Smooth muscle cell (in vitro differentiated cells): ENCODE results near the gene CAPN12. TPM values are rescaled to one million over a fixed set of nuclear protein-coding genes. Genes with fewer than 3 reads are reported as not detected.

Experiments
- DNase-seq: peaks from one replicate; lab custom pipeline; 2025; ENCODE audit not compliant: unreplicated experiment; lab: John Stamatoyannopoulos, UW
- H2AFZ ChIP-seq: fragments of 200-600 bp; sonication (generic); 2 replicates; pipeline ENCODE4 v1.6.0; 2016; ENCODE audit warnings: antibody characterized with exemption, low read depth, mild to moderate bottlenecking
- H3F3A ChIP-seq: fragments of 200-600 bp; sonication (generic); 2 replicates; pipeline ENCODE4 v1.6.0; 2017; ENCODE audit warnings: antibody characterized with exemption, low read depth
- H3K27ac ChIP-seq: fragments of 200-600 bp; sonication (generic); 2 replicates; pipeline ENCODE4 v1.5.1; 2016; ENCODE audit warnings: low read depth, mild to moderate bottlenecking
- H3K27me3 ChIP-seq: fragments of 200-600 bp; sonication (generic); 2 replicates; pipeline ENCODE4 v1.6.1; 2016; ENCODE audit warnings: low read depth, mild to moderate bottlenecking
- H3K36me3 ChIP-seq: fragments of 200-600 bp; sonication (generic); 2 replicates; pipeline ENCODE4 v1.5.1; 2016; ENCODE audit warnings: low read depth
- H3K4me1 ChIP-seq: fragments of 200-600 bp; sonication (generic); 2 replicates; pipeline ENCODE4 v1.5.1; 2016; ENCODE audit warnings: low read depth
- H3K4me2 ChIP-seq: fragments of 200-600 bp; sonication (generic); 2 replicates; pipeline ENCODE4 v1.6.0; 2016; ENCODE audit warnings: mild to moderate bottlenecking
- H3K4me3 ChIP-seq: fragments of 200-600 bp; sonication (generic); 2 replicates; pipeline ENCODE4 v1.5.1; 2016; ENCODE audit warnings: mild to moderate bottlenecking
- H3K79me2 ChIP-seq: fragments of 200-600 bp; sonication (generic); 2 replicates; pipeline ENCODE4 v1.6.0; 2016; ENCODE audit warnings: low read depth, mild to moderate bottlenecking
- H3K9ac ChIP-seq: fragments of 200-600 bp; sonication (generic); 2 replicates; pipeline ENCODE4 v1.6.0; 2016; ENCODE audit warnings: low read depth
- H3K9me3 ChIP-seq: fragments of 200-600 bp; sonication (generic); replicated peaks from 2 replicates; pipeline ENCODE4 v1.5.1; 2016; ENCODE audit warnings: low read depth
- H4K20me1 ChIP-seq: fragments of 200-600 bp; sonication (generic); 2 replicates; pipeline ENCODE4 v1.6.0; 2016; ENCODE audit warnings: low read depth
- WGBS: methylation state at CpG from one replicate; pipeline ENCODE4 v1.1.7; 2016; ENCODE audit warnings: low lambda C conversion rate; 5-methylcytosine and 5-hydroxymethylcytosine counted together
- polyA plus RNA-seq: library from polyadenylated mRNA; unstranded; fragments of >200 nt; fragmentation: Nextera tagmentation; extraction: Ambion mirVana; gene quantifications from 2 replicates; pipeline ENCODE4 v1.2.1, GENCODE V29; 2016
- total RNA-seq: library from RNA; depleted of rRNA; stranded (reverse); fragments of >200 nt; gene quantifications from 2 replicates; pipeline ENCODE4 v1.2.3, GENCODE V29; 2014
- TF ChIP-seq, protein P1 (sequence below): fragments of 200-600 bp; sonication (generic); IDR thresholded peaks from 2 replicates; pipeline ENCODE4 v1.5.1; 2017; ENCODE audit warnings: borderline replicate concordance, mild to moderate bottlenecking, antibody characterized with exemption; ENCODE audit not compliant: insufficient read depth, poor library complexity, severe bottlenecking

CAPN12 gene
- total and polyA plus RNA-seq, 2 experiments from 2014 or later, result 1.4 to 5.5 TPM

GRCh38 chr19:38717051-38717450 is 27.2 kb downstream of the CAPN12 start:
- WGBS, result 97% methylated on average over 17 of the region's 17 CpGs
- TF ChIP-seq, protein P1, sequence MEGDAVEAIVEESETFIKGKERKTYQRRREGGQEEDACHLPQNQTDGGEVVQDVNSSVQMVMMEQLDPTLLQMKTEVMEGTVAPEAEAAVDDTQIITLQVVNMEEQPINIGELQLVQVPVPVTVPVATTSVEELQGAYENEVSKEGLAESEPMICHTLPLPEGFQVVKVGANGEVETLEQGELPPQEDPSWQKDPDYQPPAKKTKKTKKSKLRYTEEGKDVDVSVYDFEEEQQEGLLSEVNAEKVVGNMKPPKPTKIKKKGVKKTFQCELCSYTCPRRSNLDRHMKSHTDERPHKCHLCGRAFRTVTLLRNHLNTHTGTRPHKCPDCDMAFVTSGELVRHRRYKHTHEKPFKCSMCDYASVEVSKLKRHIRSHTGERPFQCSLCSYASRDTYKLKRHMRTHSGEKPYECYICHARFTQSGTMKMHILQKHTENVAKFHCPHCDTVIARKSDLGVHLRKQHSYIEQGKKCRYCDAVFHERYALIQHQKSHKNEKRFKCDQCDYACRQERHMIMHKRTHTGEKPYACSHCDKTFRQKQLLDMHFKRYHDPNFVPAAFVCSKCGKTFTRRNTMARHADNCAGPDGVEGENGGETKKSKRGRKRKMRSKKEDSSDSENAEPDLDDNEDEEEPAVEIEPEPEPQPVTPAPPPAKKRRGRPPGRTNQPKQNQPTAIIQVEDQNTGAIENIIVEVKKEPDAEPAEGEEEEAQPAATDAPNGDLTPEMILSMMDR, result no peak
- Histone ChIP-seq H4K20me1 (peaks cover 31% of the 10 kb centered on the region), H3K9me3 (no peaks in the 10 kb centered on the region), H3K79me2 (peaks cover 19% of the 10 kb centered on the region), H3K27ac (no peak overlapping the region), H3K4me1 (no peaks in the 10 kb centered on the region), H3K4me3 (no peak overlapping the region), H3K9ac (no peak overlapping the region), H3F3A (peaks cover 9% of the 10 kb centered on the region), H2AFZ (no peak overlapping the region), H3K36me3 (peaks cover 7% of the 10 kb centered on the region), H3K4me2 (no peak overlapping the region), H3K27me3 (no peaks in the 10 kb centered on the region)
- no peak for DNase-seq

GRCh38 chr19:38715555-38715954 is 28.7 kb downstream of the CAPN12 start:
- WGBS, result 97% methylated on average over 3 of the region's 3 CpGs
- Histone ChIP-seq H3K27ac (no peak overlapping the region), H3F3A (peaks cover 9% of the 10 kb centered on the region), H3K36me3 (peaks cover 7% of the 10 kb centered on the region), H3K4me2 (no peak overlapping the region), H3K79me2 (peaks cover 15% of the 10 kb centered on the region), H3K9ac (no peak overlapping the region), H2AFZ (no peak overlapping the region), H3K4me1 (no peaks in the 10 kb centered on the region), H3K27me3 (no peaks in the 10 kb centered on the region), H3K9me3 (no peaks in the 10 kb centered on the region), H3K4me3 (no peak overlapping the region), H4K20me1 (peaks cover 30% of the 10 kb centered on the region)
- TF ChIP-seq, protein P1, result no peak
- no peak for DNase-seq

DNA sequence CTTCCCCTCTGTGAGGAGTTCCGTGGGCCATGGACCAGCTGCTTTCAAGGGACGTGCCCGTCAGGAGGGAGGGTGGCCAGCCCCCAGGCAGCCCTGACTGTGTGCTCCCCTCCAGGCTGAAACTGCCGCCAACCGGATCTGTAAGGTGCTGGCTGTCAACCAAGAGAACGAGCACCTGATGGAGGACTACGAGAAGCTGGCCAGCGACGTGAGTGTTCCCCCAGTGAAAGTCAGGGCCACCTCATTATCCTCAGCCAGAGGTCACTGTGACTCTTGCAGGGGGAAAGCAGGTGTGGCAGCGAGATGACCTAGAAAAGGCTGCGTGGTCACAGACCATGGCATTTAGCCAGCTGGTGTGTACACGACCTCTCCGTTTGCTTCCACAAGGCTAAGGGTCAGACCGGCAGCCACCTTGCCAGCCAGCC is 29.9 kb downstream of the CAPN12 start:
- Histone ChIP-seq H3K27me3 (no peaks in the 10 kb centered on the region), H3K4me1 (no peaks in the 10 kb centered on the region), H3K4me3 (no peak overlapping the region), H3K79me2 (peaks cover 15% of the 10 kb centered on the region), H2AFZ (no peak overlapping the region), H3F3A (peaks cover 9% of the 10 kb centered on the region), H3K9ac (no peak overlapping the region), H3K36me3 (peaks cover 7% of the 10 kb centered on the region), H3K9me3 (no peaks in the 10 kb centered on the region), H3K4me2 (no peak overlapping the region), H4K20me1 (peaks cover 24% of the 10 kb centered on the region), H3K27ac (no peak overlapping the region)
- WGBS, result 96% methylated on average over 14 of the region's 14 CpGs
- TF ChIP-seq, protein P1, result no peak
- no peak for DNase-seq

DNA sequence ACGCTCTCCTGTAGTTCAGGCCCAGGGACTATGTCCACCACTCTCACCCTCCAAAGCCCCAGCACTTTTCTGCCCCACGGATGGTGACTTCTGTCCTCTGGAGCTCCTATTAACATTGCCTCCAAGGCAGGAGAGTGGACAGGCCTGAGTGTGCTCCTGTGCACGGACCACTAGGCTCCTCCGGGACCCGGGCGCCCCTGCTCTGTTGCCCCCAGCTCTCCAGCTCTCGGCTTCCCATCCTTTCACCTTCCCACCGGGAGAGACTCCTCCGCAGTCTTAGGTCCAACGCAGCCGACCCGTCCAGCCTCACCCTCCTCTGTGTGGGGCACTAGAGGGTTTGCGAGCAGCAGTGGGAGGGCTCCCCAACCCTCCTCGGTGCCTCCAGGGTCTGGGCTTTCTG is 30.4 kb downstream of the CAPN12 start:
- Histone ChIP-seq H3K27ac (no peak overlapping the region), H3F3A (peaks cover 12% of the 10 kb centered on the region), H3K27me3 (no peaks in the 10 kb centered on the region), H3K36me3 (peaks cover 7% of the 10 kb centered on the region), H3K79me2 (peaks cover 14% of the 10 kb centered on the region), H4K20me1 (peaks cover 21% of the 10 kb centered on the region), H2AFZ (no peak overlapping the region), H3K4me1 (no peaks in the 10 kb centered on the region), H3K4me3 (no peak overlapping the region), H3K9ac (no peak overlapping the region), H3K9me3 (no peaks in the 10 kb centered on the region), H3K4me2 (no peak overlapping the region)
- TF ChIP-seq, protein P1, result no peak
- WGBS, result 91% methylated on average over 14 of the region's 14 CpGs
- no peak for DNase-seq
